KBM-7 (cell line): Measurements from ENCODE around the gene SH3RF3.
A peak's percentile ranks its signal among the peaks of the same experiment; 100 is the strongest.

Experiments used
- DNase-seq: peaks from one replicate; pipeline ENCODE4 v3.0.0-alpha.2; 2015
- in situ Hi-C: fragments of 300-500 bp; cut with MboI; formaldehyde crosslinking; loops from 2 replicates; pipeline ENCODE4 v1.14.3; 2020; ENCODE audit warnings: low sequenced_read_pairs, low pct_unique_long_range_greater_than_20kb, mixed read lengths

The SH3RF3 gene

GRCh38 chr2:109453371-109453995 is 324.5 kb downstream of the SH3RF3 start:
- in situ Hi-C loops: no loop called here
- no peak for DNase-seq

DNA sequence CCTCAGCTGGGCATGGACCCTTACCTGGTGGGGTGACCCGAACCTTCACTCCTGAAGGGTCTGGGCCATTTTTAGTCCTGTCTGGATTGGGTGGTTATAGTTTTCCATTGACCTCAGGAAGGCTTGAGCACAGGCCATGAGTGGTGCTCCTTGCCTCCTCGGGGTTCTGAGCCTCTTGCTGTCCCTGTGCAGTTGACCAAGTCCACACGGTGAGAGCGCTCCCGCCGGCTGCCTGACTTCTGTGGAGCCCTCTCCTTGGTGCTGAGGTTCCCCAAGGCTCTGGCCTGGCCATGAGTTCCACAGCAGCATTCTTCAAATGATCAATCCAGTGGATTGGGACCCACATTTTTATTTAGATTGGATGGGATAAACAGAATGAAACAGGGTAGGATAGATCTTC is 325.3 kb downstream of the SH3RF3 start:
- in situ Hi-C loops: no loop called here
- no peak for DNase-seq

DNA sequence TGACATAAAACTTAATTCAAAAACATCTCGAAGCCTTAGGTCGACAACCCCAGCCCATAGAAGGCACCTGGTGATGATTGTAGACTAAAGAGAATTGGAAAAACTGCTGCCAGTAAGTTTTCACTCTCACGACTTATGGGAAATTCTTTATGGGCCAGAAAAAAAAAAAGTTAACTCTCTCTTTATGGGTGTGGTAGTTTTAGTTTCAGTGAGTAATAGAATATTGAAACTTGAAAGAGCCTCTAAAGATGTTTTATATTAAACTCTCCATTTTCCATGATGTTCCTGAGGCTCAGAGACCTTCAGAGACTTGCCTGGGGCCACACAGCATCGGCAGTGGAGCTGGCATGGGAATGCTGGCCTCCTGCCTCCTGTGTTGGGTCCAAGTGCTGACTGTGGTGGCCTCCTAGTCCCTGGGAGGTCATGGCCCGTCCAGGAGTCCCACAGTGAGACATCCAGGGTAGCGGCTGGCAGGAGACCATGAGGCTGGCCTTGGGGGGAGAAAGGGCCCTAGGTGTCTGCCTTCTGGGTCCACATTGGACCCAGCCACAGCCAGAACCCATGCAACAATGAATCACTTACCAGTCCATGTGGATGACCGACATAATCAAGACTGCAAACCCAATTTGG is 325.9 kb downstream of the SH3RF3 start:
- DNase-seq: no peak
- in situ Hi-C loops: no loop called here

- DNase-seq: no peak
- in situ Hi-C loops: no loop called here
Measured at GRCh38 chr2:109455731-109456691, 327.0 kb downstream of the SH3RF3 start.

- no peak for DNase-seq
- in situ Hi-C loops: no loop called here
Measured at GRCh38 chr2:109456776-109457175, 327.8 kb downstream of the SH3RF3 start.

DNA sequence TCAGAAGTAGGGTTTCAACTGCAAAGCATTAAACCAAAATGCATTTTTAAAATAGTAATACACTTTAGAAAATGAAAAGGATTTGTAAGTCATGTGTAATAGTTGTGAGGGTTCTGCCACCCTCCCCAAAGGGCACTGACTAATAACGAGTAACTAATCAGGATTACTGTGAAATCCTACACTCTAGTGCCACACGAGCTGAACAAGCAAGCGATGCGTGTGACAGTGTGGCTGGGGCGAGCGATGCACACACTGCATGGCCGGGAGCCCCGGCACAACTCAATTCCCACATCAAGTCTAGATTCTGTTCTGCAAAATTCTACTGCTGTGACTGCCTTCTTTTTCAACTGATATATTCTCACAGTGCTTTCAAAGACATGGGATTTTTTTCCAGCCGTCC is 328.4 kb downstream of the SH3RF3 start:
- no peak for DNase-seq
- in situ Hi-C loops: no loop called here

- peak; percentile 7 for DNase-seq
- in situ Hi-C loops: no loop called here
Measured at GRCh38 chr2:109457794-109458193, 328.8 kb downstream of the SH3RF3 start.

- in situ Hi-C loops: no loop called here
Measured at GRCh38 chr2:109458512-109458911, 329.5 kb downstream of the SH3RF3 start.

GRCh38 chr2:109459485-109459884 is 330.5 kb downstream of the SH3RF3 start:
- DNase-seq: no peak
- in situ Hi-C loops: no loop called here

More at GRCh38 chr2:109458512-109458911, 329.5 kb downstream of the SH3RF3 start:
- DNase-seq: no peak

GRCh38 chr2:109460553-109461324 is 331.7 kb downstream of the SH3RF3 start:
- DNase-seq: no peak

DNA sequence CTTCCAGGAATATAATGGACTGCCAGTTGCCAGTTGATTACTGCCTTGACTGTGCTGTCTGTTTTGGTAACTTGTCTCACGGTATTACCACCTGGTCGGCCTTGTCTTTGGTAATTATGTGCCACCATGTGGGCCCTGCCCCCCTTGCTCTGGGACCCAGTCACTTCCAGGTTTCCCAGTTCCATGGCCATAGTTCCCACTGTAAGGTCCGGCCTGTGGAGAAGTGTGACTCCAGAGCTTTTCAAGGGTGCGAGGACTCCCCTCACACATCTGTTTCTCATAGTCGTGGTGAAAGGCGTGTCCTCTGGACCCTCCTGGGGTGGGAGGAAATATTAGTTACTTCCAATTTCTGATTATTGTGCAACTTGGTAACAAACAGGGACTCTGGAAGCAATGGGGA is 334.2 kb downstream of the SH3RF3 start:
- DNase-seq: no peak

More at GRCh38 chr2:109460553-109461324, 331.7 kb downstream of the SH3RF3 start:
- in situ Hi-C loops: no loop called here

DNA sequence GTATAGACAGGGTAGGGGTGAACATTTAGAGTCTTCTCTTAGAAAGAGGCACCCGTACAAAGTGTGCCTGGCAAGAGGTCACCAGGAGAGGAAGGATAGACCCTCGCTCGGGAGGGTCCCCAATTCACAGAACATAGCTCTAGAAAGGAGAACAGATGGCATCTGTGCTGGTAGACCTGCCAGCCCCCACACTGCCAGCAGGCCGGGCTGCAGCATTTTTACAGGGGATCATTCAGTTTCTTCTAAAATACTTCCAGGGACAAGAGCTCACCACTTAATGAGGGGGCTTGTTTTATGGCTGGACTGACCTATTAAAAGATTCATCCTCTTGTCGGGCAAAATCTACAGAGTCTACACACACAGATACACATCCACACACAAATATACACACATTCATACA is 334.9 kb downstream of the SH3RF3 start:
- in situ Hi-C loops: no loop called here
- no peak for DNase-seq

More for the DNA sequence above, 334.2 kb downstream of the SH3RF3 start:
- in situ Hi-C loops: no loop called here

DNA sequence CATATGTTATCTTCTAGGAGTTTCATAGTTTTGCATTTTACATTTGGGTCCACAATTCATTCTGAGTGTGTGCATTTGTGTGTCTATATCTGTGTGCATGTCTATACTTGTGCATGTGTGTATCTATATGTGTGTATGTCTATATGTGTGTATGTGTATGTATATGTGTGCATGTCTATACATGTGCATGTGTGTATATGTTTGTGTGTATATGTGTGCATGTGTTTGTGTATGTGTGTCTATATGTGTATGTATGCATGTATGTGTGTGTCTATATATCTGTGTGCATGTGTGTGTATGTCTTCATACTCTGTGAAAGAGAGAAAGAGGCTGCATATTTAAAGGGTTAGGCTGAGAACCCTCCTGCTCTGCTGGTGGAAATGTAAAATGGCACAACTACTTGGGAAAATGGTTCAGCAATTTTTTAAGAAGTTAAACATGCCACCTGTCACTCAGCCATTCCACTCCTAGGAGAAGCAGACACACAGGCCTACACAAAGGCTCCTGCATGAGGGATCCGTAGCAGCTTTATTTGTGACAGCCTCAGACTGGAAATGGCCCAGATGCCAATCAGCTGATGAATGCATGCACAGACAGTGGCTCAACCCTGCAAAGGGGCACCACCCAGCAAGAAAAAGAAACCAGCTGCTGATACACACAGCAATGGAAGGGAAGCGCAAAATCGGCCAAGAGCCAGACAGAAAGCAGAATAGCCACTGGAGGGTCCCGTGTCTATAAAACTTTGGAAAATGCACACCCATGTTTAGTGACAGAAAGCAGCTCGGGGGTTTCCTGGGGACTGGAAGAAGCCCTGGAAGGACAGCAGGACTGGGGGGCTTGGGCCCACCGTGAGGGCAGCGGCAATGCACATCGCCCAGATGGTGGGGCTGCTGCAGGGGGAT is 337.9 kb downstream of the SH3RF3 start:
- no peak for DNase-seq
- in situ Hi-C loops: no loop called here

DNA sequence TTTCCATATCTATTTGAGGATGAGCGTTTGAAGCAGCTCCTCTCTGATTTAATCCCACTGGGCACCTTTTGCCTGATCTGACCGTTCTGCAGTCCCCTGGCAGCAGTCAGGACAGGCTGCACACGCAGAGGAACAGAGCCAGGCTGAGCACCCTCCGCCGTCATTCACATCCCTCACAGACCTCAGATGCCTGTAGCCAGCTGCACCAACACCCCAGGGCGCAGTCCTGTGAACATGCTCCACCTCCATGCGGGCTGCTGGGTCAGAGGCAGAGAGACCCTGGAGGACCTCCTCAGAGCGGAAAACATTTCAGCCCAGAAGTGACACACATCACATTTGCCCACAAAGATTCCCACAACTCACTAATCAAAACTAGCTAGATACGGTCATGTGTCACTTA is 338.7 kb downstream of the SH3RF3 start:
- in situ Hi-C loops: no loop called here

GRCh38 chr2:109468893-109469292 is 339.9 kb downstream of the SH3RF3 start:
- DNase-seq: no peak
- in situ Hi-C loops: no loop called here

More for the DNA sequence above, 338.7 kb downstream of the SH3RF3 start:
- no peak for DNase-seq

DNA sequence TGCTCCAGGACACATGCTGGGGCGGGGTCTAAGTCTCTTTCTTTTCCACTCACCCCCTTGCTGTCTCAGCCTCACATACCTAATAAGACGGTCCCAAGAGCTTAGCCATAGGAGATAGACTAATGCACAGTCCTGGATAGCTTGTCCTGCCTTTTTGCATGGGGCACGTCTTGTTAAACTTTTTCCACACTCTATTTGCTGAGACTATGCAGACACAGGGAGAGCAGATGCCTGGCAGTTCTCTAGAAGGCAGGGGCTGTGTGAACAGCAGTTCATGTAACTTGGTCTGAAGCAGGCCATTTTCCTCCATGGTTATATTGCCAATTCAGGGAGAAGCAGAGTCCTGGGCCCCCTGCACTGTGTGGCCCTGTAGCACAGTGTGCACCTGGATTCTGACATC is 342.7 kb downstream of the SH3RF3 start:
- DNase-seq: no peak

DNA sequence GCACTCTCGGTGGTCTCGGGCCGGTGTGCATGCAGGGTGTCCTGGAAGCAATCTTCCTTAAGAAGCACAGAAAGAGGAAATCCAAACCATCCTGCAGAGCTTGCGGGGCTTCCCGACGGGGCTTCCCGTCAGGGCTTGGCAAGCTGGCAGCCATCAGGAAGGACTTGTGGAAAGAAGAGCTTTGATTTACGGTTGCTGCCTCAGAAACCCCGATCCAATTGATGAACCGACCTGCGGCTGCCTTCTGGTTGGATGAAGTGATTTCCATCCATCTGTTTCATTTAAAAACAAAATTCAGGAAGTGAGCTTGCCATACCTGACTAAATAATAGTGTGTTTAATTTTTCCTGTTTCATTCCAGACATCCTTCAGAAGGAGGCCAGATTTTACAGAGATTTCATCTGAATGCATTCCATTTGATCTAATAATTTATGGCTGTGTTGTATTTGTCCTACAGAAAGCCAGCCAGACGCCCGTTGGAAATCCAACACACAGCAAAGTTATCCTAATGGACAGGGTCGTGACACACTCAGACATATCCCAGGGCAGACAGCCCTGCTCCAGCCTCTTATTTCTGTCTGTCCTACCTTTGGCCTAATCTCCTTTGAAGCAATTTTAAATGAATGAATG is 343.4 kb downstream of the SH3RF3 start:
- in situ Hi-C loops: no loop called here

More for the DNA sequence above, 342.7 kb downstream of the SH3RF3 start:
- in situ Hi-C loops: no loop called here

DNA sequence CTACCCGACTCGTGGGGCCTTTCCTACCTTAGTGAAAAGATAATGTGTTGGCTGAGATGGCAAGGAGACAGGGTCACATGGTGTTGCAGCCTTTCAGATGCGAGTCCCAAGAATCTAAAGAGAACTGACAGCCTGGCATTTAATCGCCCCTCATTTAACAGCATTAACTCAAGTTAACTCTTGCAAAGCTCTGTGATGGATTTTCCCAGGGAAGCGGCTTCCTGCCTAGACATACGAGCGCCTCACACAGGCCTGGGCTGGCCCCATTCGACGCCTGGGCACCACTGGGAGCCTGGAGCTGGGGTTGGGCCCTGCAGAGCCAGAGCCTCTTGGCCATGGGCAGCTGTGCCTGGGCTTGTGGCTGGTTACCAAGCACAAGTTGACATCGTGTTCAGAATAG is 344.0 kb downstream of the SH3RF3 start:
- in situ Hi-C loops: no loop called here

More for the DNA sequence above, 343.4 kb downstream of the SH3RF3 start:
- no peak for DNase-seq

More for the DNA sequence above, 344.0 kb downstream of the SH3RF3 start:
- DNase-seq: no peak
